ENCODE measurements around the gene CLASP2.
"Not testable (repeated sequence)": the region's sequence is repeated elsewhere in the genome, so short reads cannot be mapped to it uniquely, and the experiment has no call there.

CLASP2 gene

GRCh38 chr3:33451994-33452393 is 266.1 kb downstream of the CLASP2 start:
- H3K9ac ChIP-seq (ENCODE audit: low read depth in 1 of 2, low read length in 2 of 2) = not testable (repeated sequence)

GRCh38 chr3:33447958-33448357 is 270.1 kb downstream of the CLASP2 start:
- H3K27me3 ChIP-seq (ENCODE audit: control insufficient read depth in 2 of 2, insufficient read depth in 2 of 2, low read length in 2 of 2) = no peaks in the 10 kb centered on the region
- no peak overlapping the region for H3K27ac ChIP-seq (ENCODE audit: low read depth in 2 of 2, low read length in 2 of 2)
- H3K9me3 ChIP-seq (ENCODE audit: control insufficient read depth in 2 of 2, low read length in 2 of 2) = no peaks in the 10 kb centered on the region
- no peaks in the 10 kb centered on the region for H3K4me1 ChIP-seq (ENCODE audit: control insufficient read depth in 2 of 2, insufficient read depth in 2 of 2, low read length in 2 of 2)
- H3K9ac ChIP-seq (ENCODE audit: low read depth in 1 of 2, low read length in 2 of 2) = no peak overlapping the region
- no peak overlapping the region for H3K4me3 ChIP-seq (ENCODE audit: low read length in 2 of 2)
- H3K36me3 ChIP-seq (ENCODE audit: control insufficient read depth in 2 of 2, insufficient read depth in 2 of 2, low read length in 2 of 2) = no peaks in the 10 kb centered on the region

More at GRCh38 chr3:33451994-33452393, 266.1 kb downstream of the CLASP2 start:
- not testable (repeated sequence) for H3K4me3 ChIP-seq (ENCODE audit: low read length in 2 of 2); H3K9me3 ChIP-seq (ENCODE audit: control insufficient read depth in 2 of 2, low read length in 2 of 2); H3K27ac ChIP-seq (ENCODE audit: low read depth in 2 of 2, low read length in 2 of 2); H3K4me1 ChIP-seq (ENCODE audit: control insufficient read depth in 2 of 2, insufficient read depth in 2 of 2, low read length in 2 of 2); H3K36me3 ChIP-seq (ENCODE audit: control insufficient read depth in 2 of 2, insufficient read depth in 2 of 2, low read length in 2 of 2); H3K27me3 ChIP-seq (ENCODE audit: control insufficient read depth in 2 of 2, insufficient read depth in 2 of 2, low read length in 2 of 2)

DNA sequence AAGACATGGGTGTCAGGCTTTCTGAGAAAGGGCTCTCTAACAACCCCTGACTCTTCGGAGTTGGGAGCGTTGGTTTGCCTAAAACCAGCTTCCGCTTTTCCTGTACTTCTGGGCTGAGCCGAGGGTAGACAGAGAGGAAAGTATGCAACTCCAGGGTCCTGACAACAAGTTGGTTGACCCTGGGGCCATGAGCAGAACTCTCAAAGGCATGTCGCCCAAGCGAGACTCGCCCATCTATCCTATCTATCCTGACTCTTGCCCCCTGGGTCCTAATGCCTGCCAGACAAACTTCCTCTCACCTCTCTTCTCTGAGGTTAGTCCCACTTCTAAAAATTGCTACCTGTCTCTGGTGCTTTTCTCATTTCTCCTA is 270.8 kb downstream of the CLASP2 start:
- H3K27me3 ChIP-seq (ENCODE audit: control insufficient read depth in 2 of 2, insufficient read depth in 2 of 2, low read length in 2 of 2); H3K4me1 ChIP-seq (ENCODE audit: control insufficient read depth in 2 of 2, insufficient read depth in 2 of 2, low read length in 2 of 2); H3K27ac ChIP-seq (ENCODE audit: low read depth in 2 of 2, low read length in 2 of 2); H3K4me3 ChIP-seq (ENCODE audit: low read length in 2 of 2); H3K36me3 ChIP-seq (ENCODE audit: control insufficient read depth in 2 of 2, insufficient read depth in 2 of 2, low read length in 2 of 2); H3K9me3 ChIP-seq (ENCODE audit: control insufficient read depth in 2 of 2, low read length in 2 of 2); H3K9ac ChIP-seq (ENCODE audit: low read depth in 1 of 2, low read length in 2 of 2): not testable (repeated sequence)
